ENCODE data around the gene UGT1A1.

The UGT1A1 gene

GRCh38 chr2:233761040-233761769, 1.1 kb downstream of the UGT1A1 start:
- no peak overlapping the region for H3K9ac ChIP-seq (ENCODE audit: low read depth, low read length)
- no peaks in the 10 kb centered on the region for H3K36me3 ChIP-seq (ENCODE audit: insufficient read depth, low read length)
- H3K27me3 ChIP-seq (ENCODE audit: control insufficient read depth, insufficient read depth, low read length), result no peaks in the 10 kb centered on the region
- no peak overlapping the region for H3K4me3 ChIP-seq (ENCODE audit: low read length)
- H3K9me3 ChIP-seq (replicated peaks; ENCODE audit: low read length), result no peaks in the 10 kb centered on the region
- H3K4me2 ChIP-seq (ENCODE audit: low read length), result no peak overlapping the region
- H3K4me1 ChIP-seq (ENCODE audit: control insufficient read depth, insufficient read depth, low read length), result peaks cover 14% of the 10 kb centered on the region

- Histone ChIP-seq H3K27me3 (ENCODE audit: control insufficient read depth, insufficient read depth, low read length) (peaks cover 4% of the 10 kb centered on the region), H3K9me3 (replicated peaks; ENCODE audit: low read length) (no peaks in the 10 kb centered on the region), H3K36me3 (ENCODE audit: insufficient read depth, low read length) (no peaks in the 10 kb centered on the region), H3K4me1 (ENCODE audit: control insufficient read depth, insufficient read depth, low read length) (peaks cover 14% of the 10 kb centered on the region), H3K9ac (ENCODE audit: low read depth, low read length) (no peak overlapping the region), H3K4me3 (ENCODE audit: low read length) (no peak overlapping the region), H3K4me2 (ENCODE audit: low read length) (peak overlapping the region; percentile 64)
These were observed 4.2 kb downstream of the UGT1A1 start for GRCh38 chr2:233764264-233764663.

- no peaks in the 10 kb centered on the region for H3K9me3 ChIP-seq (replicated peaks; ENCODE audit: low read length)
- H3K4me3 ChIP-seq (ENCODE audit: low read length), result no peak overlapping the region
- peak overlapping the region; percentile 64 for H3K4me2 ChIP-seq (ENCODE audit: low read length)
- peaks cover 14% of the 10 kb centered on the region for H3K4me1 ChIP-seq (ENCODE audit: control insufficient read depth, insufficient read depth, low read length)
- no peak overlapping the region for H3K9ac ChIP-seq (ENCODE audit: low read depth, low read length)
- peaks cover 4% of the 10 kb centered on the region for H3K27me3 ChIP-seq (ENCODE audit: control insufficient read depth, insufficient read depth, low read length)
- H3K36me3 ChIP-seq (ENCODE audit: insufficient read depth, low read length), result no peaks in the 10 kb centered on the region
These were observed 4.7 kb downstream of the UGT1A1 start for GRCh38 chr2:233764761-233765160.

GRCh38 chr2:233766416-233766815, 6.3 kb downstream of the UGT1A1 start:
- Histone ChIP-seq H3K9me3 (replicated peaks; ENCODE audit: low read length) (no peaks in the 10 kb centered on the region), H3K4me2 (ENCODE audit: low read length) (no peak overlapping the region), H3K4me3 (ENCODE audit: low read length) (no peak overlapping the region)

GRCh38 chr2:233768076-233768475, 8.0 kb downstream of the UGT1A1 start:
- peaks cover 4% of the 10 kb centered on the region for H3K27me3 ChIP-seq (ENCODE audit: control insufficient read depth, insufficient read depth, low read length)
- no peaks in the 10 kb centered on the region for H3K9me3 ChIP-seq (replicated peaks; ENCODE audit: low read length)
- H3K36me3 ChIP-seq (ENCODE audit: insufficient read depth, low read length), result no peaks in the 10 kb centered on the region
- H3K4me1 ChIP-seq (ENCODE audit: control insufficient read depth, insufficient read depth, low read length), result peaks cover 14% of the 10 kb centered on the region
- no peak overlapping the region for H3K4me2 ChIP-seq (ENCODE audit: low read length)
- H3K4me3 ChIP-seq (ENCODE audit: low read length), result no peak overlapping the region
- no peak overlapping the region for H3K9ac ChIP-seq (ENCODE audit: low read depth, low read length)

More at GRCh38 chr2:233766416-233766815, 6.3 kb downstream of the UGT1A1 start:
- Histone ChIP-seq H3K4me1 (ENCODE audit: control insufficient read depth, insufficient read depth, low read length) (peaks cover 14% of the 10 kb centered on the region), H3K36me3 (ENCODE audit: insufficient read depth, low read length) (no peaks in the 10 kb centered on the region), H3K9ac (ENCODE audit: low read depth, low read length) (no peak overlapping the region), H3K27me3 (ENCODE audit: control insufficient read depth, insufficient read depth, low read length) (peaks cover 4% of the 10 kb centered on the region)

GRCh38 chr2:233769260-233769659, 9.2 kb downstream of the UGT1A1 start:
- H3K9ac ChIP-seq (ENCODE audit: low read depth, low read length), result no peak overlapping the region
- no peak overlapping the region for H3K4me3 ChIP-seq (ENCODE audit: low read length)
- no peak overlapping the region for H3K4me2 ChIP-seq (ENCODE audit: low read length)
- peaks cover 8% of the 10 kb centered on the region for H3K4me1 ChIP-seq (ENCODE audit: control insufficient read depth, insufficient read depth, low read length)
- H3K36me3 ChIP-seq (ENCODE audit: insufficient read depth, low read length), result no peaks in the 10 kb centered on the region
- peaks cover 4% of the 10 kb centered on the region for H3K27me3 ChIP-seq (ENCODE audit: control insufficient read depth, insufficient read depth, low read length)
- no peaks in the 10 kb centered on the region for H3K9me3 ChIP-seq (replicated peaks; ENCODE audit: low read length)

GRCh38 chr2:233772153-233772552, 12.1 kb downstream of the UGT1A1 start:
- Histone ChIP-seq H3K9me3 (replicated peaks; ENCODE audit: low read length) (no peaks in the 10 kb centered on the region), H3K4me3 (ENCODE audit: low read length) (no peak overlapping the region), H3K4me2 (ENCODE audit: low read length) (no peak overlapping the region), H3K4me1 (ENCODE audit: control insufficient read depth, insufficient read depth, low read length) (no peaks in the 10 kb centered on the region), H3K36me3 (ENCODE audit: insufficient read depth, low read length) (no peaks in the 10 kb centered on the region), H3K9ac (ENCODE audit: low read depth, low read length) (no peak overlapping the region), H3K27me3 (ENCODE audit: control insufficient read depth, insufficient read depth, low read length) (peaks cover 4% of the 10 kb centered on the region)

GRCh38 chr2:233772583-233772982, 12.5 kb downstream of the UGT1A1 start:
- Histone ChIP-seq H3K4me1 (ENCODE audit: control insufficient read depth, insufficient read depth, low read length) (no peaks in the 10 kb centered on the region), H3K4me3 (ENCODE audit: low read length) (no peak overlapping the region), H3K36me3 (ENCODE audit: insufficient read depth, low read length) (no peaks in the 10 kb centered on the region), H3K9ac (ENCODE audit: low read depth, low read length) (no peak overlapping the region), H3K4me2 (ENCODE audit: low read length) (no peak overlapping the region), H3K9me3 (replicated peaks; ENCODE audit: low read length) (no peaks in the 10 kb centered on the region), H3K27me3 (ENCODE audit: control insufficient read depth, insufficient read depth, low read length) (peaks cover 4% of the 10 kb centered on the region)

- H3K27me3 ChIP-seq (ENCODE audit: control insufficient read depth, insufficient read depth, low read length), result peaks cover 3% of the 10 kb centered on the region
- H3K9me3 ChIP-seq (replicated peaks; ENCODE audit: low read length), result no peaks in the 10 kb centered on the region
- no peaks in the 10 kb centered on the region for H3K36me3 ChIP-seq (ENCODE audit: insufficient read depth, low read length)
- H3K4me3 ChIP-seq (ENCODE audit: low read length), result no peak overlapping the region
- no peak overlapping the region for H3K4me2 ChIP-seq (ENCODE audit: low read length)
- H3K4me1 ChIP-seq (ENCODE audit: control insufficient read depth, insufficient read depth, low read length), result no peaks in the 10 kb centered on the region
- H3K9ac ChIP-seq (ENCODE audit: low read depth, low read length), result no peak overlapping the region
These were observed 13.8 kb downstream of the UGT1A1 start for GRCh38 chr2:233773854-233774253.

- no peak overlapping the region for H3K4me2 ChIP-seq (ENCODE audit: low read length)
- no peak overlapping the region for H3K9ac ChIP-seq (ENCODE audit: low read depth, low read length)
- no peaks in the 10 kb centered on the region for H3K4me1 ChIP-seq (ENCODE audit: control insufficient read depth, insufficient read depth, low read length)
- no peak overlapping the region for H3K4me3 ChIP-seq (ENCODE audit: low read length)
- H3K9me3 ChIP-seq (replicated peaks; ENCODE audit: low read length), result no peaks in the 10 kb centered on the region
- H3K36me3 ChIP-seq (ENCODE audit: insufficient read depth, low read length), result no peaks in the 10 kb centered on the region
- peaks cover 3% of the 10 kb centered on the region for H3K27me3 ChIP-seq (ENCODE audit: control insufficient read depth, insufficient read depth, low read length)
These were observed 15.3 kb downstream of the UGT1A1 start for GRCh38 chr2:233775414-233775813.

- Histone ChIP-seq H3K4me2 (ENCODE audit: low read length) (no peak within 1 kb of the TSS), H3K4me3 (ENCODE audit: low read length) (no peak within 1 kb of the TSS), H3K27me3 (ENCODE audit: control insufficient read depth, insufficient read depth, low read length) (peaks cover 3% of the 10 kb centered on the region), H3K4me1 (ENCODE audit: control insufficient read depth, insufficient read depth, low read length) (no peaks in the 10 kb centered on the region), H3K36me3 (ENCODE audit: insufficient read depth, low read length) (no peaks in the 10 kb centered on the region), H3K9ac (ENCODE audit: low read depth, low read length) (no peak within 1 kb of the TSS), H3K9me3 (replicated peaks; ENCODE audit: low read length) (no peaks in the 10 kb centered on the region)
These were observed 18.0 kb downstream of the UGT1A1 start, which contains the start of gene MROH2A for GRCh38 chr2:233778030-233778429. TSS of gene MROH2A (plus strand) at chr2:233778330. CDS start at chr2:233779359, 1,029 bp downstream.

- Histone ChIP-seq H3K4me2 (ENCODE audit: low read length) (no peak overlapping the region), H3K27me3 (ENCODE audit: control insufficient read depth, insufficient read depth, low read length) (peaks cover 3% of the 10 kb centered on the region), H3K9ac (ENCODE audit: low read depth, low read length) (no peak overlapping the region), H3K9me3 (replicated peaks; ENCODE audit: low read length) (no peaks in the 10 kb centered on the region), H3K36me3 (ENCODE audit: insufficient read depth, low read length) (no peaks in the 10 kb centered on the region), H3K4me1 (ENCODE audit: control insufficient read depth, insufficient read depth, low read length) (no peaks in the 10 kb centered on the region), H3K4me3 (ENCODE audit: low read length) (no peak overlapping the region)
These were observed 19.7 kb downstream of the UGT1A1 start for GRCh38 chr2:233779722-233780121.
